HG03469 (cell line): Measurements from ENCODE around the gene SLC6A17.

Experiments used
- ATAC-seq: cut with Tn5 transposase; IDR thresholded peaks from one replicate; pipeline ENCODE4 v1.9.1; 2021; ENCODE audit warnings: mild to moderate bottlenecking, moderate library complexity, moderate number of reproducible peaks; ENCODE audit not compliant: unreplicated experiment

Gene SLC6A17

GRCh38 chr1:110172001-110172400, 21.7 kb downstream of the SLC6A17 start:
- no peak for ATAC-seq

GRCh38 chr1:110173466-110174105, 23.3 kb downstream of the SLC6A17 start:
- ATAC-seq, result no peak

GRCh38 chr1:110174961-110175360, 24.7 kb downstream of the SLC6A17 start:
- no peak for ATAC-seq

- ATAC-seq, result no peak
These were observed 26.1 kb downstream of the SLC6A17 start for GRCh38 chr1:110176299-110176956.

GRCh38 chr1:110177775-110178174, 27.5 kb downstream of the SLC6A17 start:
- no peak for ATAC-seq

GRCh38 chr1:110183642-110184167, 33.4 kb downstream of the SLC6A17 start:
- ATAC-seq, result no peak

GRCh38 chr1:110184446-110184845, 34.2 kb downstream of the SLC6A17 start:
- ATAC-seq, result no peak

- ATAC-seq, result no peak
These were observed 34.9 kb downstream of the SLC6A17 start for GRCh38 chr1:110185181-110185580.

GRCh38 chr1:110186558-110186957, 36.3 kb downstream of the SLC6A17 start:
- no peak for ATAC-seq

GRCh38 chr1:110187139-110187890, 37.0 kb downstream of the SLC6A17 start:
- no peak for ATAC-seq

- no peak for ATAC-seq
These were observed 37.8 kb downstream of the SLC6A17 start for GRCh38 chr1:110188035-110188618.

- ATAC-seq, result no peak
These were observed 38.9 kb downstream of the SLC6A17 start for GRCh38 chr1:110189181-110189580.

- no peak for ATAC-seq
These were observed 40.1 kb downstream of the SLC6A17 start for GRCh38 chr1:110190282-110190929.

GRCh38 chr1:110192541-110192940, 42.2 kb downstream of the SLC6A17 start:
- ATAC-seq, result no peak

- ATAC-seq, result no peak
These were observed 44.9 kb downstream of the SLC6A17 start for GRCh38 chr1:110195196-110195595.

- ATAC-seq, result peak; percentile 48
These were observed 46.8 kb downstream of the SLC6A17 start for GRCh38 chr1:110196917-110197765.

GRCh38 chr1:110197905-110198629, 47.8 kb downstream of the SLC6A17 start:
- ATAC-seq, result no peak

GRCh38 chr1:110198746-110199145, 48.5 kb downstream of the SLC6A17 start:
- no peak for ATAC-seq

- no peak for ATAC-seq
These were observed 49.9 kb downstream of the SLC6A17 start for GRCh38 chr1:110200190-110200589.
